ENCODE measurements around the gene WDFY1. TPM values are rescaled to one million over a fixed set of nuclear protein-coding genes. Genes with fewer than 3 reads are reported as not detected.

Gene WDFY1
- total RNA-seq, 1 donor from 2014 or later: 10.8 TPM

DNA sequence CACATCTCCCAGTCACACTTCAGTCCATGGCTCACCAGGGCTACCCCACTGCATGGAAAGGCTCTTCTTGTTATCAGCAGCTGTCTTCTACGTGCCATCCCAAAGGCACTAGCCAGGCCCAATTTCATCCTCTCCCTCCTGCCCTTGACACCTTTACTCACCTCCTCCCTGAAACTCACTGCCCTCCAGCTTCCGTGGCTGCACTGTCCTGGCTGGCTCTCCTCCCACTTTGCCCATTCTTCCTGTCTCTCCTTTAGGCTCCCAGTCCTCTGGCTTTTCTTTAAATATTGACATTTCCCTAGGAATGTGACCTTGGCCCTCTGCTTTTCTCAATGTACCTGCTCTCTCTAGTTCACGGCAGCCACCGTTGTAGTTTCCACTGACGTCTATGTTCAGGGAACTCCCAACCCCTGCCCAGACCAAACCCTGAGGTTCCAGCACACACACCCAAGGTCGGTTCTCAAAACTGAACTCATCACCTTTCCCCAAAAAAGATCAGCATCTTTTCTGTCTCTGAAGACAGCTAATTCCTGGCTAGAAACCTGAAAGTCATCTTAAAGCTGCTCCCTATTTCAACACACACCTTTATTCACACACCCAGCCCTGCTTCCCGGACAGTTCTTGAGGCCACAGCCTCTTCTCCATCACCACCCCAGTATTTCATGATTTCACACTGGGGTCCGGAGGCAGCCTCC lies 36.7 kb downstream of the WDFY1 start:
- no peak for ATAC-seq (ENCODE audit: poor library complexity)
- no peak for DNase-seq
- intact Hi-C loops (cut with DNase I): no loop called here

DNA sequence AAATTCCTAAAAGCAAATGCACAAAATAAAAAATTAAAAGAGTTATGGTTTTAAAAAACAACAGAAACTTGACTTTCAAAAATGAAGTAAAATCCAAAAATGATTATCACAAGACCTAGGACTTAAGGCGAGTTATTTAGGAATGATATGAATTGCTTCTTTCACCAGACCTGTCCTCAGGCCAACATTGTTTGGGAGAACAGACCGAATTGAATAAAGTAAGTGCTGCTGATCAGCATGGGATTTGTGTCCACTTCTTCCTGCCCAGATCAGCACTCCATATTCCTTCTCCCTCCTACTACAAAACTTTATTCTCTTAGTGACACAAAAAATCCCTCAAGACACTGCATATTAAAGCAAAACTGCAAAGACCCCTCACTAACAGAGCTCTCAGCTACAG lies 39.1 kb downstream of the WDFY1 start:
- no peak for ATAC-seq (ENCODE audit: poor library complexity)

DNA sequence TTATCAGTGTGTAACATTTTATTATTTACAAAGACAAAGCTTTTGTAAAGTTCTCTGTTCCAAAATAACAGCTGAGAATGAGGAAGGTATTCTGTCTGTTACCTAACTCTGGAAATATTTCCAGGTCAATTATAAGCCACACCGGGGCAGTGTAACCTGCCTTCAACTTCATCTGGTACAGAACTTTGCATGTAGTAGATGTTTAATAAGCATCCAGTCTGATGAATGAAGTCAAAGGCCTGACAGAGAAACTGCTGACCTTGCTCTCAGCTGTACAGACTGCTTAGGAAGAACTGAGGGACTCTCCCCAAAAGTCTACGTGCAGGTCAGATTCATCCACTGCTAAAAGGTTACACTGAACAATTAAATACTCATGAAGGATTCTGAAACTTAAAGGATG lies 43.3 kb downstream of the WDFY1 start:
- DNase-seq (no peak), ATAC-seq (ENCODE audit: poor library complexity) (no peak)
- intact Hi-C loops (cut with DNase I): no loop called here

More for the DNA sequence above, 39.1 kb downstream of the WDFY1 start:
- no peak for DNase-seq
- intact Hi-C loops (cut with DNase I): no loop called here

DNA sequence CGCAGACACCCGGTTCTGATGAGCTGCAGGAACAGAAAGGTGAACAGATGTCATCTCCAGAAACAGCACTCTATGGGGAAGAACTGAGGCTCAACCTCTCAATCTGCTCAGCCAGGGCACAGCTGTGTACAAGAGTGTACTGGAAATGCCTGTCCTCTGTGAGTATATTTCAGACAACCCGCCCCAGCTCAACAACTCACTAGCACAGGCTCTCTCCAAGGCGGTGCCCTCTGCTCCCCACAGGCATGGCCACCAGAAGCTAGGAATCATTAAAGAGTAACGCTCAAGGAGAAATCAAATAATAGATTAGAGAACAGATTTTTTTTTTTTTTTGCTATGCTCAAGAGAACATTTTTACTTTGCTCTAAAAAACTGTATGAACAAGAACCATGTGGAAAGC lies 43.8 kb downstream of the WDFY1 start:
- DNase-seq: no peak
- ATAC-seq (ENCODE audit: poor library complexity): no peak
- intact Hi-C loops (cut with DNase I): no loop called here

DNA sequence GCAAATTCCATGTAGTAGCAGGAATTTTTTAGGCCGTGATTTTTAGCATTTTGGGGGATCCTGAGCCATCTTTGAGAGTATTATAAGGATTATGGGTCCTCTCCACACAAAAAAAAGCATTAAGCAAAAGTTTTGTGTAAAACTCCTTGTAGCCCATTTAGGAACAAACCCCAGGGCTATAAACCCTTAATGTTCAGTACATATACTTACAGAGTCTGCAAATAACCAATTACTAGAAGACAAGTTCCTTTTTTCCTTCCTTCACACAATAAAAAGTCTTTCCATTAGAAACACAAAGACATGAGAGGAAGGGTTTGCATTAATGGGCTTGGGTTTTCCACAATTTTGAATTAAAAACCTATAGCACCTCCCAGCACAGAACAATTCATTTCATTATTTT lies 44.6 kb downstream of the WDFY1 start:
- DNase-seq: no peak
- intact Hi-C loops (cut with DNase I): no loop called here
- no peak for ATAC-seq (ENCODE audit: poor library complexity)

DNA sequence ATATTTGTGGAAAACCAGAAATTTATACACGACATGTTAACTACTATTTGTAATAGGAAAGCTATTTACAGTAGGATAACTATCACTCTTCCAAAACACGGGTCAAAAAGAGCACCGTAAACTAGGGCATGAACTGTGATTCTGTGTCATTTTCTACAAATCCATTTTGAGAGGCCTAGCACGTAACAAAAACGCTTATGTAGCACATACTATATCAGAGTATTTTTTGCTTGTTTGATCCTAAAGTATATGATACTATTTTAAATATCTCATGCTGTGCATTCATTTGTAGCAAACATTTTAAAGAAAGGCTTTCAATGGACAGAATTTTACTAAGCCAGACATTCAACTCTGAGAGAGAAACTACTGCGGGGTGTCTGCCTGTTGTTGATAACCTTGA lies 45.1 kb downstream of the WDFY1 start:
- ATAC-seq (ENCODE audit: poor library complexity): no peak
- DNase-seq: no peak
- intact Hi-C loops (cut with DNase I): no loop called here

DNA sequence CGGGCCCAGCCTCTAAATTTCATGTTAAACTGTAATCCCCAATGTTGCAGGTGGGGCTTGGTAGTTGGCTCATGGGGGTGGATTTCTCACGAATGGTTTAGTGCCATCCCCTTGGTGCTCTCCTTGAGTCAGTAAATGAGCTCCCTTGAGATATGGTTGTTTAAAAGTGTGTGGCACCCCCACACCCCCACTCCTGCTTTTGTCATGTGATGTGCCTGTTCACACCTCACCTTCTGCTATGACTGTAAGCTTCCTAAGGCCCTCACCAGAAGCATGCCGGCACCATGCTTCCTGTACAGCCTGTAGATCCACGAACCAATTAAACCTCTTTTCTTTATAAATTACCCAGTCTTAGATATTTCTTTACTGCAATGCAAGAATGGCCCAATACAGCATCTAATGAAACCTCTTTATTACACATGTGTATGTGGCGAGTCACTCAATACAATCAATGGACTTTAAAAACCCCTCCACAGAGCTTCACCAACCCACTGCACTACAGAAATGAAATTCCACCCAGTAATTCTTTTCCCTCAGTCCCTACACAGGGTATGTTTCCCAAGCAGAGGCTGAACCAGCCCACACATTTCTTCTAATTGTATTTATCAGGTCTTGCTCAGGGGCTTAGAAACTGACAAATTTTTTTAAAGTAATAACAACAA lies 47.3 kb downstream of the WDFY1 start:
- intact Hi-C loops (cut with DNase I): no loop called here
- ATAC-seq (ENCODE audit: poor library complexity) (no peak), DNase-seq (no peak)

DNA sequence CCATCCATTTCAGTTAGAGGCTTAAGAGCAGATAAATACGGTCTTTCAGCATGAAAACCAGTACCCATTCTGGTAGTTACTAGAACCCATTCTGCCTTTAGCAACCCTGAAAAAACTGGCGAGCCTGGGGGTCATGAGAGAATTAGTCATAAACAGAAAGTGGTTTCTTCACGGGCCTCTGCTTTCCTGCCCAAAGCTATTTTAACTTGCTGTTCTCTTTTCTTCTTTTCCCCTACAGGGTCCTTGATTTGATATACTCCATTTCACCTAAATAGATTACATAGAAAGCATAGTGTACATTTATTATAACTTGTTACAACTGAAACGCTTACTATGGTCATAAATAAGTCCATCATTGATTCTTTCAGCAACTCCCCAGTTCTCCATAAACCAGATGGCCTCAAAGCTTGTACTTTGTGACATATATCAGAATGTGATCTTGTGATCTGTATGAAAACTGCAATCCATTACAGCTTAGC lies 48.3 kb downstream of the WDFY1 start:
- intact Hi-C loops (cut with DNase I): no loop called here
- DNase-seq (no peak), ATAC-seq (ENCODE audit: poor library complexity) (no peak)

DNA sequence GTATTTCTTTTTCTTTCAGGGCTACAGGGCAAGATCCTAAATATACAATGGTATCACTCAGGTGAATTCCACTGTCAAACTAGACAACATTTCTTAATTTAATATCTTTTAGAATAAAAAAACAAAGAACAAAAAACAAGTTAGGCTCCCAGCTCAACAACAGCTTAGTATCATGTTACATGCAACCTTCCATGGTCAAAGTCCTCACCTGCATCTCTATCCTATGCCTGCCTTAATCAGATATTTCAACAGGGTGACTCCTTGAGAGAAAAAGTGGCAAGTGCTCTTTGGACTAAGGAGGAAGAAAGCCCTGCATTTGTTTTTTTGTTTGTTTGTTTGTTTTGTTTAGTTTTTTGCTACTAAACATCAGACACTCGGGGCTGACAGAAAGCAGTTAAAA lies 50.2 kb downstream of the WDFY1 start:
- DNase-seq (no peak), ATAC-seq (ENCODE audit: poor library complexity) (no peak)
- intact Hi-C loops (cut with DNase I): no loop called here

DNA sequence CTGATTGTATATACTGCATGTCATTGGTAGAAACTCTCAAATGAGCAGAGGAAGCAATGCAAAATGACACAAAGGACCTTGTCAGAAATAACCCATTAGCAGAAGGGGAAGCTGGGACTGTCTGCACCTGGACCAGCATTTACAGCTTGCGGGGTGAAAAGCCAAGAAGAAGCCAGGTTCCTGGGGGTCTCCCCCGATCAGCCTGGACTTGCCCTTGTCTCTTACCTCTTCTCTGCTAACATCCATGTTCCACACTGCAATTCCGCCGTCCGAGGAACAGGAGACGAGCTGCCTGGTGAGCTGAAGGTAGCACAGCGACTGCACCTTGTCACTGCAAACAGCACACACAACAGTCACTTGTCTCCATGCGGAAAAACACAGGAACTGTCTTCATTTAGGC lies 51.1 kb downstream of the WDFY1 start:
- DNase-seq (no peak), ATAC-seq (ENCODE audit: poor library complexity) (no peak)
- intact Hi-C loops (cut with DNase I): no loop called here

DNA sequence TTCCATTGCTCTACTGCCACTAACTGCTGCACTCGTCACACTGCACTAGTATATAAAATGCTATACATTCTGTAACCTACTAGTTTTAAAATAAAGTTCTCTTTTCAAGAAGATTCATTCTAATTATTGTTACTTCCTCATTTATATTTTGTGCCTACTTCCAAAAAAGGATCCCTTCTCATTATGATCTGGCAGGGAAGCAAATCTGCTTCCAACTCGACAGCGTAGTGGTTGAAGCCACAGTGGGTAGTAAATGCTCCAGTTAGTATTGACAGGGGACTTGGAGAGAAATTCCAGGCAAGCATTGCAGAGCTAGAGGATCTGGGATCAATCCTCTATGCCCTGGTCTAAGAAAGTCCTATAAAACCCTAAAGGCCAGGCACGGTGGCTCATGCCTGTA lies 54.4 kb downstream of the WDFY1 start:
- intact Hi-C loops (cut with DNase I): no loop called here
- ATAC-seq (ENCODE audit: poor library complexity): no peak
- DNase-seq: no peak

DNA sequence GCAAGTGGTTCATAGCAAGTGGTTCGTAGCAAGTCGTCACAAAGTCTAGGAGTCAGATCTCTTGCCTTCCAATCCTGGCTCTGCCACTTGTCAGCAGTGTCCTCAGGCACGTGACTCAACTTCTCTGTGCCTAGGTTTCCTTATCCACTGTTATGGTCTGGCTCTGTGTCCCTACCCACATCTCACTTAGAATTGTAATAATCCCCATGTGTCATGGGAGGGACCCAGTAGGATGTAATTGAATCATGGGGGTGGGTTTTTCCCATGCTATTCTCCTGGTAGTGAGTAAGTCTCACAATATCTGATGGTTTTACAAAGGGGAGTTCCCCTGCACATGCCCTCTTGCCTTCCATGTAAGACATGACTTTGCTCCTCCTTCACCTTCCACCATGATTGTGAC lies 55.9 kb downstream of the WDFY1 start:
- intact Hi-C loops (cut with DNase I): no loop called here
- ATAC-seq (ENCODE audit: poor library complexity) (no peak), DNase-seq (no peak)

DNA sequence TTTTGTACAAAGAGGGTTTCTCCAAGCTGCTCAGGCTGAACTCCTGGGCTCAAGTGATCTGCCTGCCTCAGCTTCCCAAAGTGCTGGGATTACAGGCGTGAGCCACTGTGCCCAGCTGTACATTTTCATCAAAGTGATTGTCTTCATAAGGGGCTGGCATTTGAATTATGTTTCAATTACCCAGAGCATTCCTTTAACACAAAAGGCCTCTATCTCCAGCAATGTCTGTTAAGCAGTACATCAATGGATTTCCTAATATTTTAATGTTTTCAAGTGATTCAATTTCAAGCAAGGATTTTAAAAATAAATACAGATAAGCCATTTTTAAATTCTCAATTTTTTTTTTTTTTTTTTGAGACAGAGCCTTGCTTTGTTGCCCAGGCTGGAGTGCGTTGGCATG lies 56.9 kb downstream of the WDFY1 start:
- intact Hi-C loops (cut with DNase I): no loop called here
- DNase-seq (no peak), ATAC-seq (ENCODE audit: poor library complexity) (no peak)

DNA sequence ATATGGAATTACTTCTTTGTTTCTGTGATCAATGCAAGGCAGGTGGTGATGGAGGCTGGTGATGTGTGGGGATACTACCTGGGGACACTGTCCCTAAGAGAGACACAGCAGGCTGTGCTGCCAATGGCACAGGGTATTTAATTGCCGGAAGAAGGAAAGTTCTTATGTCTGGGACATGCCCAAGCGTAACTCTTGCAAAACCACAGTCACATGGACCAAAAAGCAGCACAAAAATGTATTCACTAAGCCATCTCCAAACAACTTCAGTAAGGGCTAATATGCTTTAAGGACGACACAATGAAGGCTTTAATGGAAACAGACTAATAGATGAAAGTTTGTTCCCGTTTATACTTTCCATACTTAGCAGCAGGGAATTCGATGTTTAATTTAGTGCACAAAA lies 58.0 kb downstream of the WDFY1 start:
- intact Hi-C loops (cut with DNase I): no loop called here
- no peak for ATAC-seq (ENCODE audit: poor library complexity)
- DNase-seq: no peak

DNA sequence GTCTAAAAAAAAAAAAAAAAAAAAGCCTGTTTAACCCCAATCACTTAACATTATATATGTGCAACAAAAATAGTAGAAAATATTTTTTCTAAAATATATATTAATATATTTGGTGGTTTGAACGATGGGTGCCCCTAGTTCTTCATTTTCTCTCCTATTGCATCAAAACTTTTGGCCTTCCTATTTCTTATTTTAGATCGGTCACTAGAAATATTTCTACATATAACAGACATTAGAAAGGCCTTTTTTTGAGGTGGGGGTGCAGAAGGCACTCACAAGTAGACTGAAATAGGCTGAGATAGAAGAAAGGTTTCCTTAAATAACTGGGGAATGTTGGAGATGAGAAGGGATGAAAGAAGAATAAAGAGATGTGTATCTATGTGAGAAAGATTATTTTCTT lies 58.4 kb downstream of the WDFY1 start:
- DNase-seq: no peak

DNA sequence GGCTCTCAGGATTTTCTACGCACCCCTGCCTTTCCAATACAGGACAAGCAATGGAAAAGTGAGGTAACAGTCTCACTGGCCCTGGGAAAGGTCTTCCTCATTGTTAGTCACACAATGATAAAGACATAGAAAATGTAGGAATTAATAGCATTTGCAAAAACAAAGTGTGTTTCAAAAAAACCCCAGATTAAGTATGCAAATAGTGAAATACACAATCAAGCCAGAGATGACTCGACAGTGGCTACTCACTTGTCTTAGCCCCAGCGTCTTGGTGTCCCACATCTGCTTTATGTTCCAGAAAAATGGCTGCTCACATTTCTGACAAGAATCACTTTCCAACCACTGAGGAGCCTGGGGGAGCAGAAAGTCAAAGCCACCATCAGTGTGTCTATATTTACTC lies 60.7 kb downstream of the WDFY1 start:
- ATAC-seq (ENCODE audit: poor library complexity) (no peak), DNase-seq (no peak)
- intact Hi-C loops (cut with DNase I): no loop called here

More for the DNA sequence above, 58.4 kb downstream of the WDFY1 start:
- ATAC-seq (ENCODE audit: poor library complexity): no peak
- intact Hi-C loops (cut with DNase I): no loop called here

DNA sequence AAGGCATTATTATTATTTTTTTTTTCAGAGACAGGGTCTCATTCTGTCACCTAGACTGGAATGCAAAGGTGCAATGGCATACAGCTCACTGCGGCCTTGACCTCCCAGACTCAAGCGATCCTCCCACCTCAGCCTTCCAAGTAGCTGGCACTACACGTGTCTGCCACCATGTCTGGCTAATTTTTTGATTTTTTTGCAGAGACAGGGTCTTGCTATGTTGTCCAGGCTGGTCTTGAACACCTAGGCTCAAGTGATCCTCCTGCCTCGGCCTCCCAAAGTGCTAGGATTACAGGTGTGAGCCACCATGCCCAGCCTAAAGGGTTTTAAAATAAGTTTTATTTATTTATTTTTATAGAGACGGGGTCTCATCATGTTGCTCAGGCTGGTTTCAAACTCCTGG lies 62.4 kb downstream of the WDFY1 start:
- no peak for ATAC-seq (ENCODE audit: poor library complexity)
- intact Hi-C loops (cut with DNase I): no loop called here
- DNase-seq: no peak

DNA sequence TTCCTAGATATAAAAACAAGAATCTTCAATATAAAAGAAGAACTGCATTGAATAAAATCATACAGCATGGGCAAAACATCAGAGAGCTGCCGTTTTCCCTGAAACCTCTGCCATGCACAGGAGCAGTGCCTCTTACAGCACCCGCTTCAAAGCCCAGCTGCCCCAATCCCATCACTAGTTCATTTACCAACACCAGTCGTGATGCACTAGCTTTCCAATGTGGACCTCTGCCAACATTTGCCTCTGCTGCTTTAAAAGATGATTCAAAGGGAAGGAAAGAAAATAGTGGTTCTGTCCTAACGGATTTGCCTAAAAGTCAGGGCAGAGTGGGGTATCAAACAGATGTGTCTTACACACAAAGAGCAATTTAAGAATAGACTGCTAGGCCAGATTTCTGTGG lies 64.3 kb downstream of the WDFY1 start:
- no peak for DNase-seq
- intact Hi-C loops (cut with DNase I): no loop called here
- ATAC-seq (ENCODE audit: poor library complexity): no peak

DNA sequence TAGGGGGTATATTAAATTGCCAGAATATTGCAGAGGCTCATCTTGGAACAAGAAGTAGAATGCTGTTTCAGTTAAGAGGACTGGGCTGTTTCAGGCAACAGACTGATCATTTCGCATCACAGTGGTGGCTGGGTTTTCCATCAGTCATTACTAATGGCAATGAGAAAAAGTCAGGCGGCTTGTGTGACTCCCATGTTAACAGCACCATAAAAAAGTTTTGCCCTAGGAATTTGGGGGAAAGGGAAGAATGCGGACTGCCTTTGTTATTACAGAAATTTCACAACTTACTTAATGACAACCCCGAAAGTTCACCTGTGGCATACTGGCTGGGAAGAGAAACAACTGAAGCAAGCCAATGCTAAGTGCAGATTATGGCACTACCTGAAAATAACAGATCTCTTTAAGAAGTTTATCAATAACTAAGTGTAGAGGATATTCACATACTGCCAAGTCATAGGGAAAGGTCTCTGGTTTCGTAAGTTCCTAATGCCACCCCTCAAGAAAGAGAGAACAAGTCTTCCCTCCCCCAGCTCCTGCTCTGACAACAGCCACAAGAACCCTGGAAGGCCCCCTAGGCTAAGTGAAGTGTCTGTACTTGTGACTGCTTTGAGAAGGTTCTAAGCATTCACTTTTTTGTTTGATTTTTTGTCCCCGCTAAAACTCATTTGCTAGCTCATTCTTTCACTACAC lies 67.3 kb downstream of the WDFY1 start:
- DNase-seq (no peak), ATAC-seq (ENCODE audit: poor library complexity) (no peak)
- intact Hi-C loops (cut with DNase I): no loop called here

DNA sequence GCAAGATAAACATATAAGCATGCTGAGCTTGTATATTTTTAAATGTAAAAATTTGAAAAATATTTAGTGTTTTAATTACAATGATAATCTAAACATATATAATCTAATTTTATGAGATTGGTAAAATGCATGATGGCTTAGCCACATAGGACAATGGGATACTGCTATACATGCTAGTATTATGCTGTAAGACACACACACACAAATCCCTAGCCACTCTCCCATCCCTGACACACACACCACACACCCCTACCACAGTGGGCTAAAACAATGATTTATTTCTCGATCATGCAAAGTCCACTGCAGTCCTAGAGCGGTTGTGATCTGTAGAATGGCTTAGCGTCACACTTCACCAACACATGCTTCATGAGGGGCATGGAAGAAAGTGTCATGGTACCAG lies 71.5 kb downstream of the WDFY1 start:
- ATAC-seq (ENCODE audit: poor library complexity): no peak
- intact Hi-C loops (cut with DNase I): no loop called here
- DNase-seq: no peak
